GM23338 (cell line): ENCODE results near the gene SMTNL2. TPM values are rescaled to one million over a fixed set of nuclear protein-coding genes. Genes with fewer than 3 reads are reported as not detected.

Experiments used
- ATAC-seq: fragments of 200-7000 bp; cut with Tn5 transposase; 3 replicates; pipeline ENCODE4 v1.9.1; 2020
- DNase-seq: peaks from one replicate; pipeline ENCODE4 v3.0.0-alpha.2; 2015; ENCODE audit warnings: low spot score
- H2AFZ ChIP-seq: fragments of 200-600 bp; sonication (generic); 2 replicates; pipeline ENCODE4 v1.8.0; 2016; ENCODE audit warnings: antibody characterized with exemption, mild to moderate bottlenecking, moderate library complexity
- H3F3A ChIP-seq: fragments of 200-600 bp; sonication (generic); replicated peaks from 2 replicates; pipeline ENCODE4 v1.8.0; 2017; ENCODE audit warnings: antibody characterized with exemption, mixed run types, low read depth
- H3K27ac ChIP-seq: fragments of 200-600 bp; sonication (generic); 2 replicates; pipeline ENCODE4 v1.6.1; 2016; ENCODE audit warnings: low read depth
- H3K27me3 ChIP-seq: fragments of 200-600 bp; sonication (generic); 2 replicates; pipeline ENCODE4 v1.8.0; 2016; ENCODE audit warnings: mild to moderate bottlenecking, mixed run types, moderate library complexity; ENCODE audit not compliant: insufficient read depth
- H3K36me3 ChIP-seq: fragments of 200-600 bp; sonication (generic); 2 replicates; pipeline ENCODE4 v1.8.0; 2016; ENCODE audit warnings: mild to moderate bottlenecking; ENCODE audit not compliant: insufficient read depth
- H3K4me1 ChIP-seq: fragments of 200-600 bp; sonication (generic); 2 replicates; pipeline ENCODE4 v1.8.0; 2016; ENCODE audit warnings: mild to moderate bottlenecking, moderate library complexity; ENCODE audit not compliant: insufficient read depth
- H3K4me2 ChIP-seq: fragments of 200-600 bp; sonication (generic); 2 replicates; pipeline ENCODE4 v1.7.1; 2017; ENCODE audit warnings: mixed run types
- H3K4me3 ChIP-seq: fragments of 200-600 bp; sonication (generic); 2 replicates; pipeline ENCODE4 v1.6.1; 2016; ENCODE audit warnings: mixed run types
- H3K79me2 ChIP-seq: fragments of 200-600 bp; sonication (generic); replicated peaks from 2 replicates; pipeline ENCODE4 v1.8.0; 2017; ENCODE audit warnings: mild to moderate bottlenecking; ENCODE audit not compliant: insufficient read depth
- H3K9me2 ChIP-seq: fragments of 200-600 bp; sonication (generic); 2 replicates; pipeline ENCODE4 v1.8.0; 2017; ENCODE audit not compliant: insufficient read depth
- H4K20me1 ChIP-seq: fragments of 200-600 bp; sonication (generic); replicated peaks from 2 replicates; pipeline ENCODE4 v1.8.0; 2017; ENCODE audit warnings: mild to moderate bottlenecking; ENCODE audit not compliant: insufficient read depth
- H3K27ac Mint-ChIP-seq: 2 replicates; pipeline ENCODE4 v1.8.0; 2020; ENCODE audit warnings: inconsistent platforms, mild to moderate bottlenecking, moderate library complexity, mixed read lengths
- H3K27me3 Mint-ChIP-seq: 3 replicates; pipeline ENCODE4 v1.8.0; 2022; ENCODE audit warnings: low read depth, mild to moderate bottlenecking, moderate library complexity, mixed read lengths, inconsistent platforms; ENCODE audit not compliant: insufficient read depth, poor library complexity
- H3K36me3 Mint-ChIP-seq: 3 replicates; pipeline ENCODE4 v1.8.0; 2021; ENCODE audit warnings: low read depth, mild to moderate bottlenecking, inconsistent platforms, moderate library complexity, mixed read lengths
- H3K4me1 Mint-ChIP-seq: 3 replicates; pipeline ENCODE4 v1.8.0; 2020; ENCODE audit warnings: mild to moderate bottlenecking, inconsistent platforms, mixed read lengths
- H3K4me3 Mint-ChIP-seq: 3 replicates; pipeline ENCODE4 v1.8.0; 2021; ENCODE audit warnings: moderate library complexity, mild to moderate bottlenecking, inconsistent platforms, mixed read lengths
- H3K9me3 Mint-ChIP-seq: 3 replicates; pipeline ENCODE4 v1.8.0; 2020; ENCODE audit warnings: moderate library complexity, mild to moderate bottlenecking, inconsistent platforms, mixed read lengths
- CTCF ChIP-seq, 2 experiments: fragments of 200-600 bp in 1 of 2; sonication (generic) in 1 of 2; conservative IDR thresholded peaks; 2 replicates each; pipeline versions ENCODE4 v1.5.1 to v1.6.1; 2016 to 2017; ENCODE audit warnings: antibody characterized with exemption in 2 of 2, low read depth in 2 of 2, mild to moderate bottlenecking in 2 of 2, moderate library complexity in 1 of 2
- JUNB ChIP-seq: IDR thresholded peaks from one replicate; pipeline ENCODE4 v1.6.1; 2016; ENCODE audit warnings: antibody characterized with exemption; ENCODE audit not compliant: unreplicated experiment
- ZNF462 ChIP-seq: fragments of 250-450 bp; sonication (Bioruptor Pico); IDR thresholded peaks from 2 replicates; pipeline ENCODE4 v1.5.0; 2020; ENCODE audit warnings: mild to moderate bottlenecking, moderate library complexity
- polyA plus RNA-seq: library from polyadenylated mRNA; unstranded; fragments of >200 nt; fragmentation: Nextera tagmentation; extraction: Ambion mirVana; gene quantifications from 2 replicates; pipeline ENCODE4 v1.2.1, GENCODE V29; 2016
- total RNA-seq: library from RNA; depleted of rRNA; stranded (reverse); fragments of >200 nt; shearing (Covaris generic); gene quantifications from 2 replicates; pipeline ENCODE4 v1.2.3, GENCODE V29; 2014
- TF ChIP-seq, protein P1 (sequence below): IDR thresholded peaks from 2 replicates; pipeline ENCODE4 v1.6.1; 2016; ENCODE audit warnings: antibody characterized with exemption

SMTNL2 gene
- total and polyA plus RNA-seq, 2 experiments from 2014 or later = 1.3 to 4.3 TPM

DNA sequence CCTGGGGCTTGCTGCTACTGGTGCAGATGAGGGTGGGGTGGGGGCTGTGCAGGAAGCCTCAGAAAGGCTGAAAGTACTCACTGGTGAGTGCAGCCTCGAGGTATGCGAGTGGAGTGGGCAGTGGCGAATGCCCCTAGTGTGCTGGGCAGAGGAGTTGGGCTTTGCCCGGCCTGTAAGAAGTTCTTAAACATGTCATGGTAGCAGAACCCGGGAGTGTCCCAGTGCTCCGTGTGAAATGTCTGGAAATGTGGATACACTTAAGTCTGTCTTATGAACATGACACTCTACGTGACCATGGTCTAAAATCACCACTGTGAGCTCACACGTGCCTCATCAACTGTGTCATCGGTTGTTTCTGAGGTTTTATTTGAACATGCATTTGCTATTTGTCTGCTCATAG, 1.7 kb downstream of the SMTNL2 start (continued):
- TF ChIP-seq ZNF462 (no peak), CTCF (conservative IDR thresholded peaks at IDR 0.05; ENCODE audit: low read depth in 2 of 2) (no peak), JUNB (no peak)
- TF ChIP-seq, protein P1, sequence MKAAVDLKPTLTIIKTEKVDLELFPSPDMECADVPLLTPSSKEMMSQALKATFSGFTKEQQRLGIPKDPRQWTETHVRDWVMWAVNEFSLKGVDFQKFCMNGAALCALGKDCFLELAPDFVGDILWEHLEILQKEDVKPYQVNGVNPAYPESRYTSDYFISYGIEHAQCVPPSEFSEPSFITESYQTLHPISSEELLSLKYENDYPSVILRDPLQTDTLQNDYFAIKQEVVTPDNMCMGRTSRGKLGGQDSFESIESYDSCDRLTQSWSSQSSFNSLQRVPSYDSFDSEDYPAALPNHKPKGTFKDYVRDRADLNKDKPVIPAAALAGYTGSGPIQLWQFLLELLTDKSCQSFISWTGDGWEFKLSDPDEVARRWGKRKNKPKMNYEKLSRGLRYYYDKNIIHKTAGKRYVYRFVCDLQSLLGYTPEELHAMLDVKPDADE = no peak

- Histone ChIP-seq H3K4me2 (no peak overlapping the region), H3K36me3 (no peaks in the 10 kb centered on the region), H2AFZ (no peak overlapping the region), H3K4me1 (peaks cover 9% of the 10 kb centered on the region), H3K4me3 (no peak overlapping the region), H3K27me3 (peaks cover 39% of the 10 kb centered on the region), H3K79me2 (no peaks in the 10 kb centered on the region), H4K20me1 (no peaks in the 10 kb centered on the region), H3F3A (no peaks in the 10 kb centered on the region), H3K9me2 (no peaks in the 10 kb centered on the region), H3K27ac (no peak overlapping the region)
- Mint-ChIP-seq H3K4me3 (no peak overlapping the region), H3K4me1 (peaks cover 18% of the 10 kb centered on the region), H3K36me3 (no peaks in the 10 kb centered on the region), H3K27me3 (peaks cover 47% of the 10 kb centered on the region), H3K9me3 (no peaks in the 10 kb centered on the region), H3K27ac (no peak overlapping the region)
- no peak for ATAC-seq
- no peak for DNase-seq
- no peak for TF ChIP-seq JUNB
- no peak for TF ChIP-seq ZNF462
Measured at GRCh38 chr17:4587195-4587594, 2.9 kb downstream of the SMTNL2 start.
